Measurements from ENCODE around the gene ARMH4.

ARMH4 gene

GRCh38 chr14:58089612-58090011 is 62.4 kb downstream of the ARMH4 start:
- TF ChIP-seq POLR2A (IDR thresholded peaks at IDR 0.05; ENCODE audit: low read depth, low read length) (no peak), PAX5 (IDR thresholded peaks at IDR 0.05; ENCODE audit: insufficient read depth, low read length, severe bottlenecking) (no peak), POLR2AphosphoS5 (IDR thresholded peaks at IDR 0.05; ENCODE audit: low read depth, low read length) (no peak), POU2F2 (IDR thresholded peaks at IDR 0.05; ENCODE audit: low read depth, low read length) (no peak), SPI1 (IDR thresholded peaks at IDR 0.05; ENCODE audit: low read depth, low read length) (no peak), TAF1 (IDR thresholded peaks at IDR 0.05; ENCODE audit: low read depth, low read length) (no peak)
- no peak for FAIRE-seq

GRCh38 chr14:58088961-58089360 is 63.1 kb downstream of the ARMH4 start:
- TF ChIP-seq POLR2A (IDR thresholded peaks at IDR 0.05; ENCODE audit: low read depth, low read length) (no peak), PAX5 (IDR thresholded peaks at IDR 0.05; ENCODE audit: insufficient read depth, low read length, severe bottlenecking) (no peak), SPI1 (IDR thresholded peaks at IDR 0.05; ENCODE audit: low read depth, low read length) (no peak), POLR2AphosphoS5 (IDR thresholded peaks at IDR 0.05; ENCODE audit: low read depth, low read length) (no peak), POU2F2 (IDR thresholded peaks at IDR 0.05; ENCODE audit: low read depth, low read length) (no peak), TAF1 (IDR thresholded peaks at IDR 0.05; ENCODE audit: low read depth, low read length) (no peak)
- DNase-seq (ENCODE audit: insufficient read length, low spot score) (no peak), FAIRE-seq (no peak)

More at GRCh38 chr14:58089612-58090011, 62.4 kb downstream of the ARMH4 start:
- DNase-seq (ENCODE audit: insufficient read length, low spot score) = no peak

- FAIRE-seq = no peak
- TF ChIP-seq POU2F2 (IDR thresholded peaks at IDR 0.05; ENCODE audit: low read depth, low read length) = no peak
- TF ChIP-seq POLR2A (IDR thresholded peaks at IDR 0.05; ENCODE audit: low read depth, low read length) = no peak
- no peak for TF ChIP-seq PAX5 (IDR thresholded peaks at IDR 0.05; ENCODE audit: insufficient read depth, low read length, severe bottlenecking)
- no peak for TF ChIP-seq POLR2AphosphoS5 (IDR thresholded peaks at IDR 0.05; ENCODE audit: low read depth, low read length)
- TF ChIP-seq TAF1 (IDR thresholded peaks at IDR 0.05; ENCODE audit: low read depth, low read length) = no peak
- no peak for TF ChIP-seq SPI1 (IDR thresholded peaks at IDR 0.05; ENCODE audit: low read depth, low read length)
- DNase-seq (ENCODE audit: insufficient read length, low spot score) = no peak
Measured at GRCh38 chr14:58085877-58086276, 66.1 kb downstream of the ARMH4 start.

- FAIRE-seq (no peak), DNase-seq (ENCODE audit: insufficient read length, low spot score) (no peak)
- no peak for TF ChIP-seq POU2F2 (IDR thresholded peaks at IDR 0.05; ENCODE audit: low read depth, low read length)
- TF ChIP-seq TAF1 (IDR thresholded peaks at IDR 0.05; ENCODE audit: low read depth, low read length) = no peak
- no peak for TF ChIP-seq POLR2AphosphoS5 (IDR thresholded peaks at IDR 0.05; ENCODE audit: low read depth, low read length)
- TF ChIP-seq POLR2A (IDR thresholded peaks at IDR 0.05; ENCODE audit: low read depth, low read length) = no peak
- no peak for TF ChIP-seq SPI1 (IDR thresholded peaks at IDR 0.05; ENCODE audit: low read depth, low read length)
- no peak for TF ChIP-seq PAX5 (IDR thresholded peaks at IDR 0.05; ENCODE audit: insufficient read depth, low read length, severe bottlenecking)
Measured at GRCh38 chr14:58082491-58083098, 69.4 kb downstream of the ARMH4 start.

DNA sequence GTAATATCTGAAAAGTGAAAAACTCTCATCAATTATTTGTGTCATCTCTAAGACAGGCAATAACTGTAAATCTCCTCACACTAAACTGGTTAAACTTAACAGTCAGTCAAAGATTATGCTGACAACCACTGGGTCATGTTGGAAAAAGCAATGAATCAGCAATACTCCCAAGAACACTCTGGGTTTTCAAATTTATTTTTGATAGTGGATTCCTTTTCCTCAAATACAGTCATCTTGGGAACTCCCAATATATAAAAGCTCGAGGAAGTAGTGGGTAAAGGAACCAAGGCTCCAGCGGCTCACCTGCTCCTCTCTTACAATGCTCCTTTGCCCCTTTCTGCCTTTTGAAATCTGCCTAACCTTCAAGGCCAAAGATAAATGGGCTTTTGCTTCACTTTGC is 70.0 kb downstream of the ARMH4 start:
- no peak for TF ChIP-seq POU2F2 (IDR thresholded peaks at IDR 0.05; ENCODE audit: low read depth, low read length)
- TF ChIP-seq TAF1 (IDR thresholded peaks at IDR 0.05; ENCODE audit: low read depth, low read length) = no peak
- TF ChIP-seq SPI1 (IDR thresholded peaks at IDR 0.05; ENCODE audit: low read depth, low read length) = no peak
- TF ChIP-seq POLR2A (IDR thresholded peaks at IDR 0.05; ENCODE audit: low read depth, low read length) = no peak
- TF ChIP-seq PAX5 (IDR thresholded peaks at IDR 0.05; ENCODE audit: insufficient read depth, low read length, severe bottlenecking) = no peak
- TF ChIP-seq POLR2AphosphoS5 (IDR thresholded peaks at IDR 0.05; ENCODE audit: low read depth, low read length) = no peak
- FAIRE-seq (no peak), DNase-seq (ENCODE audit: insufficient read length, low spot score) (no peak)

DNA sequence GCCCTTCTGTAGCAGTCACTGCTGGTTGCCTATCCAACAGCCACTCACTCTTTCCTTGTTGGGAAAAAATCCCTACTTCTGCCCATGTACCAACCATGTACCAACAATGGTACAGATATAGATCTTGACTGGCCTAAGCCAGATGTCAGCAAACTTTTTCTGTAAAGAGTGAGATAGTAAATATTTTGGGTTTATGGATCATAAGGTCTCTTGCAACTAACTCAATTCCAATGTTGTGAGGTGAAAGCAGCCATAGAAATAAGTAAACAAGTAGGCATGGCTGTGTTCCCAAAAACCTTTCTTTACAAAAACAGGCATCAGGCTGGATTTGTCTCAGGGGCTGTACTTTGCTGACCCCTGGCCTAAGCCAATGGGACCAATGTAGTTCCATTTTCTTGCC is 73.5 kb downstream of the ARMH4 start:
- no peak for TF ChIP-seq POLR2AphosphoS5 (IDR thresholded peaks at IDR 0.05; ENCODE audit: low read depth, low read length)
- TF ChIP-seq TAF1 (IDR thresholded peaks at IDR 0.05; ENCODE audit: low read depth, low read length) = no peak
- TF ChIP-seq PAX5 (IDR thresholded peaks at IDR 0.05; ENCODE audit: insufficient read depth, low read length, severe bottlenecking) = no peak
- TF ChIP-seq POLR2A (IDR thresholded peaks at IDR 0.05; ENCODE audit: low read depth, low read length) = no peak
- no peak for TF ChIP-seq POU2F2 (IDR thresholded peaks at IDR 0.05; ENCODE audit: low read depth, low read length)
- no peak for TF ChIP-seq SPI1 (IDR thresholded peaks at IDR 0.05; ENCODE audit: low read depth, low read length)
- FAIRE-seq (no peak), DNase-seq (ENCODE audit: insufficient read length, low spot score) (no peak)

DNA sequence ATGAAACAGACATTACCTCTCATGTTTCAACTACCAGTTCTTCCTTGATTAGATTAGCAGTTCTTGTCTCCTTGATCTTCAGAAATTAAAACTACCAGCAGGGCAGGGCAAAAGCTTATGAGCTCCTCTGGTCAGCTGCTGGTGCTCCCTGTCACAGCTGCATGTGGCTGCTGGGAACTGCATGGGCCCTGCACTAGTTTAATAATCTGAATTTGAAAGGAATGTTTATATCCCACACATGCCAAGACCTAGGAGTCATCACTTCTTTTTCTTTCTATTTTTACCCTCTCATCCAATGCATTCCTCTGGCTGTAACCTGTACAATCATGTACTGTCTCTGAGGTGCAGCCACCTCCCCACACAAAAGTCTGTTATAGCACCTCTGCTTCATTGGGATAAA is 73.9 kb downstream of the ARMH4 start:
- TF ChIP-seq TAF1 (IDR thresholded peaks at IDR 0.05; ENCODE audit: low read depth, low read length) (no peak), POLR2A (IDR thresholded peaks at IDR 0.05; ENCODE audit: low read depth, low read length) (no peak), POU2F2 (IDR thresholded peaks at IDR 0.05; ENCODE audit: low read depth, low read length) (no peak), PAX5 (IDR thresholded peaks at IDR 0.05; ENCODE audit: insufficient read depth, low read length, severe bottlenecking) (no peak), POLR2AphosphoS5 (IDR thresholded peaks at IDR 0.05; ENCODE audit: low read depth, low read length) (no peak), SPI1 (IDR thresholded peaks at IDR 0.05; ENCODE audit: low read depth, low read length) (no peak)
- DNase-seq (ENCODE audit: insufficient read length, low spot score) = no peak
- FAIRE-seq = no peak

DNA sequence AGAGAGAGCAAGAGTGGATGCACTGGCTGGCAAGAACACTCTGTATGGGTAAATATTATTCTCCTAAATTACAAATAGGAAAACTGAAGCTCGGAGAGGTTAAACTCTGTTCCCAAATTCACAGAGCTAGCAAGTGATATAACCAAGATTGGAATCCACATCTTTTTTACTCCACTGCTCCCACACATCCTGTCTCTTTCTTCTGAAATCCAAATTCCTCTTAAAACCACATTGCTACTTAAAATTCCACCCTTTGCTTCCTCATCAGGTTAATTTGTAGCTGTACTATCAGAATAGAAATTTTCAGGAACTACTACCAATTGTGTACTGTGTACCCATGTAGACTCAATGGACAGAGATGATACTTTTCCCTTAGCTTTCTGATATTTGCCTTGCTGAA is 74.4 kb downstream of the ARMH4 start:
- DNase-seq (ENCODE audit: insufficient read length, low spot score) = no peak
- no peak for FAIRE-seq
- TF ChIP-seq TAF1 (IDR thresholded peaks at IDR 0.05; ENCODE audit: low read depth, low read length) = no peak
- TF ChIP-seq POLR2A (IDR thresholded peaks at IDR 0.05; ENCODE audit: low read depth, low read length) = no peak
- TF ChIP-seq POLR2AphosphoS5 (IDR thresholded peaks at IDR 0.05; ENCODE audit: low read depth, low read length) = no peak
- no peak for TF ChIP-seq PAX5 (IDR thresholded peaks at IDR 0.05; ENCODE audit: insufficient read depth, low read length, severe bottlenecking)
- no peak for TF ChIP-seq POU2F2 (IDR thresholded peaks at IDR 0.05; ENCODE audit: low read depth, low read length)
- TF ChIP-seq SPI1 (IDR thresholded peaks at IDR 0.05; ENCODE audit: low read depth, low read length) = no peak

DNA sequence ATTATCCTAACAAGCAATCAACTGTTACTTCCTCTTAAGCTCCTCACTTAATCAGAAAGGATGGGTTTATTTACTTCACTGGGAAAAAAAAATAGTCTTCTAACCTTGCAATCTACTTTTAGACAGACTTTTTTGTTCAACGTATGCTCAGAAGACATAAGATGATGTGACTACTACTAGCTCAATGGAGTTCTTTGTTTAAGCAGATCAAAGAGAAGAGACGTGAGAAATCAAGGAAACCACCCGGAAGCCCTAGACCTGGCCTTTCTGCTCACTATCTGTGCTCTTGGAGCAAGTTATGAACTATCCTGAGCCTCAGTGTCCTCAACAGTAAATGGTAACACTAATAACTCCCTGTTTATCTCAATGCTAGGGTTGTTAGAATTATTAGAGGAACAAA is 78.5 kb downstream of the ARMH4 start:
- no peak for DNase-seq (ENCODE audit: insufficient read length, low spot score)
- FAIRE-seq = no peak
- TF ChIP-seq POLR2AphosphoS5 (IDR thresholded peaks at IDR 0.05; ENCODE audit: low read depth, low read length) = no peak
- TF ChIP-seq TAF1 (IDR thresholded peaks at IDR 0.05; ENCODE audit: low read depth, low read length) = no peak
- no peak for TF ChIP-seq PAX5 (IDR thresholded peaks at IDR 0.05; ENCODE audit: insufficient read depth, low read length, severe bottlenecking)
- no peak for TF ChIP-seq POU2F2 (IDR thresholded peaks at IDR 0.05; ENCODE audit: low read depth, low read length)
